ENCODE measurements around the gene TBC1D22A.

Gene TBC1D22A

GRCh38 chr22:47188261-47189055, 426.0 kb downstream of the TBC1D22A start:
- DNase-seq = no peak

DNA sequence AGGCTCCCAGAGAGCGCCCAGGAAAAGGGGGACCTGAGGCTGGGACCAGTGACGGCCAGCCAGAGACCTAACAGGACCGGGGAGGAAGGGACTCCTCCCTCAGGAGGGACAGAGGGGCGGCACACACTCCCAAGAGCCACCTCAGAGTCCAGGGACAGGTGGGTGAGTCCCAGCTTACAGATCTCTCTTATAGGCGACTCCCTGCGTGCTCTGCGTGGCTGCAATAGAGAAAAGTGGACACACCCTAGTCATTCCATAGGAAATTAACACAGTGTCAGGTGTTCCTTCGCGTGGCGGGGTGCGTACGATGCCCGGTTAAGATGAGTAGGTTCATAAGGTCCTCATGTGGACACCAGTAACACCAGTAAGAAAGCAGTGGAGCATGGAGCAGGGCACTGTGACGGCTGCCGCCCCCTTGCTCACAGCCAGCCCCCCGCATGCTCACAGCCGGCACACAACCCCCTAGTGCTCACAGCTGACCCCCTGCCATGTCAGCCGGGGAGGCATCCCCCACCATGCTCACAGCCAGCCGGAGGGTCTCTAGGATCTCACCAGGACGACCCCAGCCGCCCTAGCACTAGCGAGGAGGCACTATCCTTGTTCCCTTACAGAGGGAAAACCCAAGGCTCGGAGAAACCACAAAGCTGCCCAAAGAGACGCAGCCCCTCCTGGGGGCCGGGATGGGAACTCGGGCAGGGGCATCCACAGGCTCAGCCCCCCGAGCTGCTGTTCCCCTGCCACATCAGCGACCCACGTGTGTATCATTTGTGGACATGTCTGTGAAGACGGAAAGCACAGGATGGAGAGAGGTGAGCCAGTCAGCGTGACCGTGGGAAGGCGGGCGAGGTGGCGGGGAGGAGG, 426.8 kb downstream of the TBC1D22A start:
- no peak for DNase-seq

- DNase-seq = no peak
These were observed 428.0 kb downstream of the TBC1D22A start for GRCh38 chr22:47190276-47190956.

GRCh38 chr22:47190957-47191670, 428.7 kb downstream of the TBC1D22A start:
- DNase-seq = no peak

- no peak for DNase-seq
These were observed 429.5 kb downstream of the TBC1D22A start for GRCh38 chr22:47191671-47192650.

- no peak for DNase-seq
These were observed 430.4 kb downstream of the TBC1D22A start for GRCh38 chr22:47192651-47193437.

DNA sequence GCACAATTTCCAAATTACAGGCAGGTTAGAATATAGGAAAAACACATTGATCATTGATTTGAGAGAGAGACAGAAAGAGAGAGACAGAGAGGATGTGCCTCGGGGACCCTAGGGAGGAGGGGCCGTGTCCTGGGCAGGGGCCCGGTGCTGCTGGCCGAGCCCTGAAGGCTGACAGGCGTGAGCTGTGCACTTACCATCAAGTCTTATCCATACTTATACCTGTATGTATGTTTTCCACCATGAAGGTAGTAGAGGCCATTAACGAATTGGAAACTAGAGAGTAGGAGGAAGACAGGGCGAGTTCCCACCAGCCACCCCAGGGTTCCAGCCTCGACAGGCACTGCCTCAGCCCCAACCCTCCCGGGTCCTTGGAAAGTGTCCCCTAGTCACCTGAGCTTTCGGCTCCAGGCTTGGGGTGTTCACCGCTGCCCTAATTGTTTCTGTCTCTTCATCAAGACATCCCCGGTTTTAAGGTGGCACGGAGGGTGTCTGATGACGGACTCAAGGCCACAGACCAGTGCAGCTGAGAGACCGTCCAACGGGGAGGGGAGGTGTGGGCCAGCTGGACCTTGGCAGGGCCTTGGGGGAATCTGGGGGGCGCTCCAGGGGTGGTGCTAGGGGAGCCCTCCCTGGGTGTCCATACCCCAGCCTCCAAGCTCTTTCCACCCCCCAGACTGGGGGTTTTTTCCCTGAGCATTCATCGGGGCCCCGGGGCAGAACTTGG, 431.3 kb downstream of the TBC1D22A start:
- no peak for DNase-seq

GRCh38 chr22:47194476-47195155, 432.2 kb downstream of the TBC1D22A start:
- no peak for DNase-seq

- no peak for DNase-seq
These were observed 432.7 kb downstream of the TBC1D22A start for GRCh38 chr22:47195156-47195483.

DNA sequence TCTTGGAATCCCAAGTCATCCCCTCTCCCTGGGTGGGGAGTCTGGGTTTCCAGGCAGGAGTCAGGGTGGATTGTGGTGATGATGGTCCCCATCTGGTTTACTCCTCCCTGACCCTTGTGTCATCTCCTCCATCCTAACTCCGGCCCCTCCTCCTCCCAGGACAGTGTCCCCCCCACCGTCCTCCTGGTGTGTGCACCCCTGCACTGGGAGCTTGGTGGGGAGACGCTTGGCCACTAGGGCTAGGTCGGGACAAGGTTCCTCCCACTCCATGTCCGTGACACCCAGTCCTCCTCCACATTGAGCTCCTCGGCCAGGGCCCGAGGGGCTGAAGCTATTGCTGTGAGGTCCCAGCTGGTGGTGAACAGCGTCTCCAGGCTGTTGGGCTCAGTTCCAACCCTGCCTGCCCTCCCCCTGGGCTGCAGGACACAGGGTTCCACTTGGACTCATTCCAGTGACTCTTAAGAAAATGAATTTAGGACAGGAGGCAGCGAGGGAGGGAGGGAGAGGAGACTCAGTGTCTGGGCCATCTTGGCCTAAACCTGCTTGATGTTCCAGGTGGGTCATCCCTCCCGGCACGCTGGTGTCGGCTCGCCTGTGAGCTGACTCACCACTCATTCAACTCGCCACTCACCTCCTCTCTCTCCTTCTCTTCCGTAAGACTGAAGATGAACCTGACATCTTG, 433.2 kb downstream of the TBC1D22A start:
- no peak for DNase-seq

DNA sequence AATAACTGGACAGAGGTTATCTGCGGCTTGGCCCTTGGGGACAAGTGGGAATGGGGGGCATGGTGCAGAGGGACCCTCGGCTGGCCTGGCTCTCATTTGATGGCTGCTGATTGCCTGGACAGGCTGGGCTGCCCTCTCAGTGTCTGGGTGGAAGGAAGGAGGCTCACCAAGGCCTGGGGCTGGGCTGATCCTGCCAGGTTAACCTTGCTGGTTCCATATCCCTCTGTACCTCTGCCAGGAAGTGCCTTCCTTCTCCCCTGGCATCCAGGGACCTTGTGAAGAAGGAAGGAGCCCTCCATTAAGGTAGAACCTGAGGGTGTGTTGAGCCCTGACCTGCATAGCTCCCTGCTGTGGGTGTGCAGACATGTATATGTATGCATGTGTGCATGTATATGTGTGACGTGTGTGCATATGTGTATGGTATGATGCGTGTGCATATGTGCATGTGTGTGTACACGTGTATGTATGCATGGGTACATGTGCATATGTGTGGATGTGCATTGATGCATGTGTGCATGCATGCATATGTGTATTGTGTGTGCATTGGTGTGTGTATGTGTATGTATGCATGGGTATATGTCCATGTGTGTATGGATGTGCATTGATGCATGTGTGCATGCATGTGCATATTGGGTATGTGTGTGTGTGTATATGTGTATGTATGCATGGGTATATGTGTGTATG, 433.9 kb downstream of the TBC1D22A start:
- DNase-seq = no peak

GRCh38 chr22:47196881-47197772, 434.7 kb downstream of the TBC1D22A start:
- DNase-seq = no peak

DNA sequence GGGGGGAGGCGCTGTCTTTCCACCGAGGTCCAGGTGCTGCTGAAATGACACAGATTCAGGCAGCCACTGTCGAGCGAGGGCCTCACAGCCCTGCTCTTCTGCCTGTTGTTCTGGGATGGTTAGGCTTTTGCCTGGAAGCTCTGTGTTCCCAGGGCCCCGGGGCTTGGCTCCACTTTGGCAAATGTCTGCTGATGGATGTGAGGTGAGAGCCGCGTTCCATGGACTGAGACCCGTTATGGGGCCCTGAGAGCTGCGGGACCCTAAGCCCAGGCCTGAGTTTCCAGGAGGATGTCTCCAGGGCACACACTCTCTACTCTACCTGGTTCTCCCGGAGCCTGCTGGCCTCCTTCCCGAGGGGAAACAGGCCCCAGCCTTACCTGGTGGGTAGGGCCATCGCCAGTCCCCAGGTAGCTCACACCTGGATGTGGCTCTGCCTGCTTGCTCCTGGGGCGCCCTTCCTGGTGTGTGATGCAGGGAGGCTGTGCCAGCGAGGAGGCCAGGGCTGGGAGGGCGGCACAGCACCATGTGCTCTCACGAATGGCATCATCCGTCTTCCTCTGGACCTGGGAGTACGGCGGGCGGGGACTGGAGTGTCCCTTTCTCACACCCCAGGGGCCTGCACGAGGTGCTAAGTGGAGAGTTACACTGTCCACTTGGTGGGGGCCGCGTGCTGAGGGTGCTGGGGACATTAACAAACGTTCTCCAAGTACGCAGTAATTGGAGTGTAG, 435.5 kb downstream of the TBC1D22A start:
- no peak for DNase-seq

GRCh38 chr22:47198801-47199251, 436.4 kb downstream of the TBC1D22A start:
- DNase-seq = no peak

GRCh38 chr22:47199261-47199978, 437.0 kb downstream of the TBC1D22A start:
- DNase-seq = no peak

DNA sequence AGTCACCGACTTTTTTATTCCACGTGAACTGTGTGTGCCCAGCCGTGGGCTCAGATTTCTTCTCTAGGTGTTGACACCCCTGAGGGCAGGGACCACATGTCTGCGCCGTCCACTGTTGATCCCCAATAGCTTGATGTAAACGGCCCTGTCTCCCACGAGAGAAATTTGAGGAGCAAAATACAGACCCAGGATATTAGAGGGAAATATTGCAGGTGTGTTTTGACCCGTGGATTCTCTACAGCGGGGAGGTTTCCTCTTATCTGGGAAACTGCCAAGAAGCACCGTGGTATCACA, 437.5 kb downstream of the TBC1D22A start:
- no peak for DNase-seq

All from NCI-H2029 treated with DMSO at 0.1 percent for 48 hours (cell line).